Heart right ventricle (tissue), 16 donors: Measurements from ENCODE around the gene CALD1. TPM values are rescaled to one million over a fixed set of nuclear protein-coding genes. Genes with fewer than 3 reads are reported as not detected.
A peak's percentile ranks its signal among the peaks of the same experiment; 100 is the strongest.

Experiments used
- ATAC-seq, 8 donors: fragments of 200-7000 bp; cut with Tn5 transposase; one replicate each; pipeline ENCODE4 v1.9.1; 2020; ENCODE audit warnings: mild to moderate bottlenecking in 8 of 8, moderate library complexity in 8 of 8, moderate number of reproducible peaks in 1 of 8
- DNase-seq, 2 donors: peaks; one replicate each; pipeline ENCODE4 v3.0.0-alpha.2; 2020
- H3K27ac ChIP-seq, 10 donors: fragments of 200-600 bp; sonication (generic) in 2 of 10; one replicate each; pipeline versions ENCODE4 v1.5.0 to v1.8.0; 2020 to 2022; ENCODE audit warnings: mild to moderate bottlenecking in 3 of 10
- H3K27me3 ChIP-seq, 7 donors: fragments of 200-600 bp; one replicate each; pipeline ENCODE4 v1.8.0; 2021 to 2022; ENCODE audit warnings: mild to moderate bottlenecking in 2 of 7
- H3K36me3 ChIP-seq, 9 donors: fragments of 200-600 bp; sonication (generic) in 1 of 9; one replicate each; pipeline versions ENCODE4 v1.5.0 to v1.8.0; 2020 to 2022; ENCODE audit warnings: mild to moderate bottlenecking in 2 of 9
- H3K4me1 ChIP-seq, 9 donors: fragments of 200-600 bp; sonication (generic) in 1 of 9; one replicate each; pipeline versions ENCODE4 v1.5.0 to v1.8.0; 2020 to 2022; ENCODE audit warnings: mild to moderate bottlenecking in 4 of 9
- H3K4me3 ChIP-seq, 10 donors: fragments of 200-600 bp; sonication (generic) in 2 of 10; one replicate each; pipeline versions ENCODE4 v1.5.0 to v1.8.0; 2020 to 2022; ENCODE audit warnings: mild to moderate bottlenecking in 7 of 10, moderate library complexity in 2 of 10
- H3K9me3 ChIP-seq, 11 donors: fragments of 200-600 bp in 10 of 11; sonication (generic) in 2 of 11; one replicate each; pipeline versions ENCODE4 v1.5.0 to v1.8.0; 2013 to 2022; ENCODE audit warnings: mild to moderate bottlenecking in 2 of 11, control low read depth in 1 of 11, moderate library complexity in 1 of 11
- whole genome bisulfite sequencing, 2 donors: extraction: QIAGEN DNeasy Blood & Tissue Kit; methylation state at CpG; one replicate each; pipeline ENCODE4 v1.1.7; 2013; ENCODE audit warnings: inconsistent platforms in 1 of 2; 5-methylcytosine and 5-hydroxymethylcytosine counted together
- intact Hi-C, 10 donors: fragments of 100-400 bp; cut with DNase I; formaldehyde crosslinking; loops; one replicate each; pipeline versions ENCODE4 v1.11.1 to v1.14.2; 2022
- polyA plus RNA-seq, 2 donors: library from polyadenylated mRNA; stranded (reverse); fragments of 200-250 nt; gene quantifications; one replicate each; pipeline ENCODE4 v1.2.3, GENCODE V29; 2013
- total RNA-seq, 10 donors: library from RNA; stranded (reverse); fragmentation: NEBNext Ultra II Directional in 3 of 10; extraction: Animal tissue kit (Norgen Biotek cat#: 25700) in 3 of 10; gene quantifications; one replicate each; pipeline versions ENCODE4 v1.2.1 to v1.2.4, GENCODE V29; 2021 to 2023
- TF ChIP-seq, protein P1 (sequence below), 9 donors: fragments of 200-600 bp; sonication (generic) in 2 of 9; IDR thresholded peaks; one replicate each; pipeline versions ENCODE4 v1.5.0 to v1.8.0; 2021 to 2022; ENCODE audit warnings: antibody characterized with exemption in 9 of 9, mild to moderate bottlenecking in 5 of 9, moderate library complexity in 1 of 9
- donor health status: Arrhythmogenic right ventricular cardiomyopathy.
- donor health status: ischemic (EF 13 %, LVEDD 7.1; RV severe dilation, severe dysfunction).
- donor health status: healthy with polysubstance abuse.
- donor health status: DM: no; HTN: yes; CAD: no.
- donor health status: DM: no; HTN: no; CAD: no.
- donor health status: ischemic (EF 25% LVEDD 6.9; RV normal size, moderate dysfunction).
- donor health status: ischemic (EF 25% LVEDD 5.7; RV mildly dilated, moderate dysfunction).
- donor health status: healthy.
- donor health status: DM: yes; HTN: yes; CAD: no.
- donor health status: Ischemic cardiomyopathy.
- donor health status: ischemic (EF 35%, LVEDD 5.7; RV mildly dilated, moderate dysfunction).
- donor health status: nonischemic (EF 11% LVEDD 7.7; RV severe dilation, severe dysfunction).
- donor health status: DM: yes; HTN: yes; CAD: no.
- donor health status: PGD.
- donor health status: ischemic (EF 29% LVEDD 5.4; RV normal size, mild dysfunction).
- donor health status: nonischemic (EF 23%, LVEDD 6.1; RV moderate dilation, normal function).

Gene CALD1
- total and polyA plus RNA-seq, 12 donors: 69.9 to 180 (median 126) TPM

DNA sequence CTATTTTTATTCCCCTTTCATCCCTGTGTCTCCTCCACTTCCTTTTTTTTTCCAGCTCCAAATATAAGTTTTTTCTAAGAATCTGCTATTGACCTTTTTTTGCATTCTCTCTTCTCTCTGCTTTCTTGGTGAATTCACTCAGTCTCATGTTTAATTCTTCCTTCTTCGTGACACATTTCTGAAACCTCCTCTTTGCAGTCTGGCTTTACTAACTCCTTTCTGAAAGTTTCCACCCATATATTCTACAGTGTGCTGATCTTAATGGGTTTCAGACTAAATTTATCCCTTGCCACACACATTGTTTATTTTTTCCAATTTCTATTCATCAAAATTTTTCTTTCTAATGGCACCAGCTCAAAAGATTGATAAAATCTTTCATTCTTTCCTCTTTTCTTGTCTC lies 47.8 kb upstream of the CALD1 start:
- Histone ChIP-seq H3K9me3 (no peaks in the 10 kb centered on the region), H3K27me3 (no peaks in the 10 kb centered on the region), H3K36me3 (no peaks in the 10 kb centered on the region), H3K4me1 (peaks cover 5 to 44% (median 19%) of the 10 kb centered on the region in 9 donors), H3K4me3 (no peak overlapping the region), H3K27ac (peak overlapping the region in 5 of 10 donors; percentile 8 to 78 (median 59))
- TF ChIP-seq, protein P1, sequence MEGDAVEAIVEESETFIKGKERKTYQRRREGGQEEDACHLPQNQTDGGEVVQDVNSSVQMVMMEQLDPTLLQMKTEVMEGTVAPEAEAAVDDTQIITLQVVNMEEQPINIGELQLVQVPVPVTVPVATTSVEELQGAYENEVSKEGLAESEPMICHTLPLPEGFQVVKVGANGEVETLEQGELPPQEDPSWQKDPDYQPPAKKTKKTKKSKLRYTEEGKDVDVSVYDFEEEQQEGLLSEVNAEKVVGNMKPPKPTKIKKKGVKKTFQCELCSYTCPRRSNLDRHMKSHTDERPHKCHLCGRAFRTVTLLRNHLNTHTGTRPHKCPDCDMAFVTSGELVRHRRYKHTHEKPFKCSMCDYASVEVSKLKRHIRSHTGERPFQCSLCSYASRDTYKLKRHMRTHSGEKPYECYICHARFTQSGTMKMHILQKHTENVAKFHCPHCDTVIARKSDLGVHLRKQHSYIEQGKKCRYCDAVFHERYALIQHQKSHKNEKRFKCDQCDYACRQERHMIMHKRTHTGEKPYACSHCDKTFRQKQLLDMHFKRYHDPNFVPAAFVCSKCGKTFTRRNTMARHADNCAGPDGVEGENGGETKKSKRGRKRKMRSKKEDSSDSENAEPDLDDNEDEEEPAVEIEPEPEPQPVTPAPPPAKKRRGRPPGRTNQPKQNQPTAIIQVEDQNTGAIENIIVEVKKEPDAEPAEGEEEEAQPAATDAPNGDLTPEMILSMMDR (IDR thresholded peaks at IDR 0.05): no peak
- 85 to 89% methylated on average over 1 of the region's 1 CpG for WGBS, 2 donors
- no peak for ATAC-seq
- intact Hi-C loops: no loop called here
- DNase-seq: no peak

DNA sequence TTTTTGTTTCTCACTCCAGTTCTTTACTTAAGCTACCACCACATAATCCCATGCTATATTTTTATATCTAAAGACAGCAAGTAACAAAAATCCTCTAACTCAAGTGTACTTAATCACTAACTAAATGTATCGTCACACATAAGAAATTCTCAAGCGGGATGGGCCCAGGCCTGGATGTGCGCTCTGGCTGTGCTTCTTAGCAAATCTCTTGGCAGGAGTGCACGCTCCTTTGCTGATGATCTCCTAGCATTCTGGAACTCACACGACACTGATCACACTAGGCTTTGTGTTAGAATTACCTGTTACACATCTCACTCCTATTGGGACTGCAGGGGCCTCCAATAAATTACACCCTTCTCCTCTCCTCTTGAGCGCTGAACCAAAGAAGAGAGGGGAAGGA lies 46.7 kb upstream of the CALD1 start:
- Histone ChIP-seq H3K36me3 (no peaks in the 10 kb centered on the region), H3K27me3 (no peaks in the 10 kb centered on the region), H3K4me3 (no peak overlapping the region), H3K27ac (peak overlapping the region in 1 of 10 donors; percentile 78), H3K4me1 (peaks cover 5 to 46% (median 19%) of the 10 kb centered on the region in 9 donors), H3K9me3 (no peaks in the 10 kb centered on the region)
- DNase-seq (no peak), ATAC-seq (peak in 1 of 8 donors; percentile 63)
- intact Hi-C loops: no loop called here
- TF ChIP-seq, protein P1 (IDR thresholded peaks at IDR 0.05): no peak
- 76 to 82% methylated on average over 6 of the region's 6 CpGs for WGBS, 2 donors

GRCh38 chr7:134736381-134736780 lies 43.1 kb upstream of the CALD1 start:
- H3K4me1 ChIP-seq: peaks cover 0 to 23% (median 5%) of the 10 kb centered on the region in 9 donors
- DNase-seq: no peak
- WGBS, 2 donors: 95 to 100% methylated on average over 2 of the region's 2 CpGs
- H3K27me3 ChIP-seq: no peaks in the 10 kb centered on the region
- intact Hi-C loops: no loop called here
- ATAC-seq: no peak
- TF ChIP-seq, protein P1 (IDR thresholded peaks at IDR 0.05): no peak
- H3K36me3 ChIP-seq: no peaks in the 10 kb centered on the region
- no peak overlapping the region for H3K27ac ChIP-seq
- H3K4me3 ChIP-seq: no peak overlapping the region
- no peaks in the 10 kb centered on the region for H3K9me3 ChIP-seq

- ATAC-seq: peak in 5 of 8 donors; percentile 45 to 77 (median 62)
These were observed 41.7 kb upstream of the CALD1 start for GRCh38 chr7:134737566-134738345.

More at GRCh38 chr7:134737566-134738345, 41.7 kb upstream of the CALD1 start:
- Histone ChIP-seq H3K4me3 (peak overlapping the region in 1 of 10 donors; percentile 0), H3K4me1 (peaks cover 0 to 18% (median 7%) of the 10 kb centered on the region in 9 donors), H3K27ac (peak overlapping the region in 8 of 10 donors; percentile 9 to 69 (median 55)), H3K9me3 (no peaks in the 10 kb centered on the region), H3K36me3 (no peaks in the 10 kb centered on the region), H3K27me3 (no peaks in the 10 kb centered on the region)
- 63 to 68% methylated on average over 7 of the region's 7 CpGs for WGBS, 2 donors
- TF ChIP-seq, protein P1 (IDR thresholded peaks at IDR 0.05): no peak
- intact Hi-C loops: no loop called here
- no peak for DNase-seq
